Hepatocyte (in vitro differentiated cells): ENCODE data around the gene BCL10.

Experiments
- EZH2 ChIP-seq: fragments of 200-600 bp; sonication (generic); IDR thresholded peaks from 2 replicates; pipeline ENCODE4 v1.6.1; 2016; ENCODE audit warnings: antibody characterized with exemption, mild to moderate bottlenecking, borderline replicate concordance
- EZH2phosphoT487 ChIP-seq: fragments of 200-600 bp; sonication (generic); IDR thresholded peaks from one replicate; pipeline ENCODE4 v1.6.1; 2018; ENCODE audit warnings: antibody characterized with exemption, mild to moderate bottlenecking, low read depth, moderate library complexity; ENCODE audit not compliant: unreplicated experiment, severe bottlenecking
- TF ChIP-seq, protein P1 (sequence below): fragments of 200-600 bp; sonication (generic); IDR thresholded peaks from 2 replicates; pipeline ENCODE4 v1.5.1; 2016; ENCODE audit warnings: antibody characterized with exemption, mild to moderate bottlenecking; ENCODE audit not compliant: poor library complexity

DNA sequence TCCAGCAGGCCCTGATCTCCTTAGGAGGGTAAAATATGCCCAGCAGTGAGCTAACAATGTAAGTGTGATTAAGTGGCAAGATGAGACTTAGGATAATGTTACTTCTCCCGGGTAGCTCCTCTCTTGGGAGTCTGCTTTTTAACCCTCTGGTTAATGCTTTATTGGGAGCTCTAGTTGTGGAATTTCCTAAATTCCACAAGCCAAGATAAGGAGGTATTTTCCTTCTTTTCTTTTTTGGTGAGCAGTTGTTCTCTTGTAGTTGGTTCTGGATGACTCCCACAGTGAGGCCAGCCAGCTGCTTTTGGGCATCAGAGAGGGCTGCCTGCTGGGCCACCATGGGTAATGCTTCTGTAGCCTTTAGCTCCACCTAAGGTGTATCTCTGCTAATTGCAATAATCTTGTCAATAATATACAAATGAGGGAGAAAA lies 36.2 kb downstream of the BCL10 start:
- TF ChIP-seq, protein P1, sequence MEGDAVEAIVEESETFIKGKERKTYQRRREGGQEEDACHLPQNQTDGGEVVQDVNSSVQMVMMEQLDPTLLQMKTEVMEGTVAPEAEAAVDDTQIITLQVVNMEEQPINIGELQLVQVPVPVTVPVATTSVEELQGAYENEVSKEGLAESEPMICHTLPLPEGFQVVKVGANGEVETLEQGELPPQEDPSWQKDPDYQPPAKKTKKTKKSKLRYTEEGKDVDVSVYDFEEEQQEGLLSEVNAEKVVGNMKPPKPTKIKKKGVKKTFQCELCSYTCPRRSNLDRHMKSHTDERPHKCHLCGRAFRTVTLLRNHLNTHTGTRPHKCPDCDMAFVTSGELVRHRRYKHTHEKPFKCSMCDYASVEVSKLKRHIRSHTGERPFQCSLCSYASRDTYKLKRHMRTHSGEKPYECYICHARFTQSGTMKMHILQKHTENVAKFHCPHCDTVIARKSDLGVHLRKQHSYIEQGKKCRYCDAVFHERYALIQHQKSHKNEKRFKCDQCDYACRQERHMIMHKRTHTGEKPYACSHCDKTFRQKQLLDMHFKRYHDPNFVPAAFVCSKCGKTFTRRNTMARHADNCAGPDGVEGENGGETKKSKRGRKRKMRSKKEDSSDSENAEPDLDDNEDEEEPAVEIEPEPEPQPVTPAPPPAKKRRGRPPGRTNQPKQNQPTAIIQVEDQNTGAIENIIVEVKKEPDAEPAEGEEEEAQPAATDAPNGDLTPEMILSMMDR: peak; percentile 12
- TF ChIP-seq EZH2phosphoT487 (no peak), EZH2 (no peak)
